ENCODE data around the gene MINDY4B.

GRCh38 chr3:150913133-150913922 lies 8.1 kb upstream of the MINDY4B start:
- TF ChIP-seq CTCF (IDR thresholded peaks at IDR 0.05; ENCODE audit: low read depth, low read length, poor library complexity, severe bottlenecking) (no peak), EZH2phosphoT487 (IDR thresholded peaks at IDR 0.05; ENCODE audit: borderline replicate concordance, low read length) (no peak)
